ENCODE measurements around the gene TNFRSF14.
"Not testable (repeated sequence)": the region's sequence is repeated elsewhere in the genome, so short reads cannot be mapped to it uniquely, and the experiment has no call there.

Gene TNFRSF14

GRCh38 chr1:2538376-2538775, 17.8 kb upstream of the TNFRSF14 start:
- no peak for DNase-seq (ENCODE audit: low read depth, low spot score)

DNA sequence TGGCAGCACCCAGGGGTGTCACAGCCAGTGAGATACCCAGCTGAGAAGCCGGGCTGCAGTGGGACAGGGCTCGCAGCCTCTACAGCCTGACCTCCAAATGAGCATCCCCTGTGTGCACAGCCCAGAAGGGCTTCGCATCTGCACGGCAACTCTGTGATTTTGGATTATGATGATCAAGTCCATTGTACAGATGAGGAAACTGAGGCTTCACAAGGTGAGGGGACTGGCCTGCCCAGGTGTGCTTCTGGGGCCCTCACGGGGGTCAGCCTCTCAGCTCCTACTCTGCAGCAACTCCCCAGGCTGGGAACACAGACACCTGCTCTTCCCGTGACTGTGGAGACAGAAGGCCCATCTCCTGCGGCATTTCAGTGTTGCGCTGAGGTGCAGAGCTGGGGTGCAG, 17.3 kb upstream of the TNFRSF14 start:
- DNase-seq (ENCODE audit: low read depth, low spot score) = no peak

DNA sequence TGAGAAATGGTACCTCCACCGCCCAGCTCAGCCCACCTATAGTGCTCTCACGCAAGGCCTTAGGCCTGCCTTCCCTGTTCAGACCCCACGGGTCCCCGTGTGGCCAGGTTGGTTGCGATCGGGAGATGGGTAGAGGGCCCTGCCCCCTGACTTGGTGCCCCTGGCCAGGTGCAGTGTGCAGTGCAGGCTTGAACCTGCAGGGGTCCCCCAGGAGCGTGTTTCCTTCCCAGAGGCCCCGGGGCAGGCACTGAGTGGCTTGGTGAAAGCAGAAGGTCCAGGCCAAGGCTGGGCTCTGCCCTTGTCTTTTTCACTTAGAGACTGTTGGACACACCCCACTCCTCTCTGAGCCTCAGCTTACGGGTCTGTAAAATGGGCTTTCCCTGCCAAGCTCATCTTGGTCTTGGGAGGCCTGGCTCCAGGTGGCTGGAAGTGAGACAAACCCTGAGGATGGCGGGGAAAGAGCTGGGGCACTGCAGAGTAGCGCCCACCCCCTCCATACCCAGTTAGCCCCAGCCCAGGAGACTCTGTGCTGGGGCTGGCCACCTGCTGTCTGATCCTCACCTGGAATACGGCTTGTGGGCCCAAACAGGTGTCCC, 16.8 kb upstream of the TNFRSF14 start:
- no peak for DNase-seq (ENCODE audit: low read depth, low spot score)

DNA sequence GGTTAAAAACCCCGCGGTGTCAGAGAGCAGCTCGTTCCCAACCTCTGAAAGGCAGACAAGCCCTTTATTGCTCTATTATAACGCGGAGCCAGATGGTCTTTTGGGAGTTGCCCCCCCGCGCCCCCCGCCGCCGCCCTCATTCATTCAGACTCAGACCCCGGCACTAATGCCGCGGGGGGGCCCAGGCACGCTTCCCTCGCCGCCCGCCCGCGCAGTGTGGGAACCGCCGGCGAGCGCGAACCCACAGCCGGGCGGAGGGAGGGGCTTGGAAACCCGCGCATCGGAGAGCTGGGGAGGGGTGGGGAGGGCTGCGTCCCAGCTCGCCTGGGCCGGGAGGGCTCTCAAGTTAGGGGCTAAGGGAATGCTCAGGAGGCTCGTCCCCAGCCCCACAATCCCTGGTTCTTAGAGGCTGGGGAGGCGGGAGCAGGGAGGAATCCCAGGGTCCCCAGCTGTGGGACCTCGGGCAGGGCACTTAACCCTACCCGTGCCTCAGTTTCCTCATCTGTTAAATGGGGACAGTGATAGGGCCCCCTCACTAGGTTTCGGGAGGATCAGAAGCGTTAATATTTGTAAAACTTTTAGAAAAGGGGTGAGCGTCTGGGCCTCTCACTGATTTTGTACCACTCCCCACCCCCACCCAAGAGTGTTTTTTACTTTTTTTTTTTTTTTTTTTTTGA, 15.2 kb upstream of the TNFRSF14 start:
- DNase-seq (ENCODE audit: low read depth, low spot score) = no peak

DNA sequence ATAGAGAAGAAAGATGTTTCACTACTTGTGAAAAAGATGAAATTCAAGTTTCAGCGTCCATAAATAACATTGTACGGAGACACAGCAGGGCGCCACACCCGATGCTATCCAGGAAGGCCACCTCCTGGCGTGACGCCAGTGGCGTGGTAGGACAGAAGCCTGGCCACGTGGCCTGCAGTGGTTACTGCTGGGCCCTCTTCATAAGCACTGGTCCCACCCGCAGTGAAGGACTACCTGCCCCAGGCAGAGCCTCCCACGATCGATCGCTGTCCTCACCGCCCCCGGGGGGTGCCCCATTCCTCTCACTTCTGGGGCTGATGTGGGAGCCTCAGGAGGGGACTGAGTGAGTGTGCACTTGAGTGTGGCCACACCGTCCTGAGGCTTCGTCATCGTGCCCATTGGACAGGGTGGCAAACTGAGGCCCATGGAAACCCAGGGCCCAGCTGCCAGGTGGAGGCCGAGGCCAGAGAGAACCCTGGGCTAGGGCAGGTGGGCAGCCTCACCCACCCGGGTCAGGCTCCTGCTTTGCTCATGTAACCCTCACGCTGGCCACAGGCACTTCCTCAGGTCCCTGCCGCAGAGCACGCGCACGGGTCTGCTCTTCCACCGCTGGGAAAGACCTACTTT, 14.4 kb upstream of the TNFRSF14 start:
- DNase-seq (ENCODE audit: low read depth, low spot score) = no peak

GRCh38 chr1:2542246-2542915, 13.8 kb upstream of the TNFRSF14 start:
- no peak for DNase-seq (ENCODE audit: low read depth, low spot score)

- no peak for DNase-seq (ENCODE audit: low read depth, low spot score)
These were observed 12.6 kb upstream of the TNFRSF14 start for GRCh38 chr1:2543543-2544092.

DNA sequence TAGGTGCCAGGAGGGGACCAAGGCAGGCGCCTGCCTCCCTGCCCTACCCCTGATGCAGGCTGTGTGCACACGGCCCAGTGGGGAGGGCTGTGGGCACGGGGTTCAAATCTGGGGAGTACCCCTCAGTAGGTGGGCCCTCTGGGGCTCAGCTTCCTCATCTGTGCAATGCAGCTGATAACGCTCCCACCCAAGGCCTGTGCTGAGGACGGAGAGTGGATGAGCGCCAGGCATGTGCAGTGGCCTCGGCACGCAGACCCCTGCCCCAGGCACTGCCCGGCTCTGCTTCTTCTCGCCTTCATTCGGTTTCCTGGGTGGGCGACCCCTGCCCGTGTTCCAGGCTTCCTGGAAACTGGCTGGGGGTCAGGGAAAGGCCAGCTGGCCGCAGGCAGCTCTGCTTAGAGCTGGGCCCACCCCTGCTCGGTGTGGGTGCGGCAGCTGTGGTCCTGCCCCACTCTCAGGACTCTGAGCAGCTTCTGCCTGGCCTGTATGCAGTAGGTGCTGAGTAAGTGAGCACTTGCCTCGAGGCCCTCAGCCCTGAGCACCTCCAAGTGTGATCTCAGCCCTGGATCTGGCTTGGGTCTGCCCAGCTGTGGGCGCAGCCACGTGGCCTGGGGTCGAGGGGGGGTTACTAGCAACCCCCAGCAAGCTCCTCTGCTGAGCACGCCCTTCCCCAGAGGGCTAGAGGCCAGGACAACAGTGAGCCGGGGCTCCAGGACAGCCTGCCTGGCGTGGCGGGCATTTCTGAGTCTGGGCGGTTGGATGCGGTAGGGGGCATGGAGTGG, 11.9 kb upstream of the TNFRSF14 start:
- DNase-seq (ENCODE audit: low read depth, low spot score) = no peak

GRCh38 chr1:2544875-2545640, 11.1 kb upstream of the TNFRSF14 start:
- DNase-seq (ENCODE audit: low read depth, low spot score) = no peak

- no peak for DNase-seq (ENCODE audit: low read depth, low spot score)
These were observed 10.2 kb upstream of the TNFRSF14 start for GRCh38 chr1:2545754-2546514.

- no peak for DNase-seq (ENCODE audit: low read depth, low spot score)
These were observed 9.5 kb upstream of the TNFRSF14 start for GRCh38 chr1:2546515-2547209.

GRCh38 chr1:2547210-2548067, 8.7 kb upstream of the TNFRSF14 start:
- DNase-seq (ENCODE audit: low read depth, low spot score) = no peak

GRCh38 chr1:2548068-2548589, 8.0 kb upstream of the TNFRSF14 start:
- no peak for DNase-seq (ENCODE audit: low read depth, low spot score)

GRCh38 chr1:2549367-2550029, 6.7 kb upstream of the TNFRSF14 start:
- DNase-seq (ENCODE audit: low read depth, low spot score) = not testable (repeated sequence)

DNA sequence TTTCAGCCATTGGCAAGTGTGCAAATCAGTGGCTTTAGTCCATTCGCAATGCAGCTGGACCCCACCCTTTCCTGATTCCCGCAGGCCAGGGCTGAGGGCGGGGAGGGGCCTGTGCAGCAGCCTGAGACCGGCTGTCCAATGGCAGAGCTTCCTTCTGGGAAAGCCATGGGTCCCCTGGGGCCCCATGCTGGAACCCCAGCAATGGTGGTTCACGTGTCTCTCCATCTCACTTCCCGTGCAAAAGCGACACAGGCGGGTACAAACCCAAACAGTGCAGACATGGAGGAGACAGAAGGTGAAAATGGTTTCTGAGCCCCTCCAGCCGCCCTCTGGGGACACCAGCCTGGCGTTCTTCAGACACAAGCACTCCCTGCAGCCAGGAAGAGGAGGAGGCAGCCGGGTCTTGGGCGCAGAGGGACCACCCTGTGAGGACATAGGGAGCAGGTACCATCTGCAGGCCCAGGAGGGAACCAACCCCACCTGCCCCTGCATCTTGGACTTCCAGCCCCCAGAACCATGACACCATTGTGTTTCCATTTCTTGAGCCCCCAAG, 5.8 kb upstream of the TNFRSF14 start:
- DNase-seq (ENCODE audit: low read depth, low spot score) = not testable (repeated sequence)

GRCh38 chr1:2551544-2551943, 4.6 kb upstream of the TNFRSF14 start:
- not testable (repeated sequence) for DNase-seq (ENCODE audit: low read depth, low spot score)

- no peak for DNase-seq (ENCODE audit: low read depth, low spot score)
These were observed 4.0 kb upstream of the TNFRSF14 start for GRCh38 chr1:2552189-2552588.

All from smooth muscle cell of the brain vasculature (primary cell).